Hepatocyte (in vitro differentiated cells): Measurements from ENCODE around the gene CNRIP1.

Experiments used
- CTCF ChIP-seq: fragments of 200-600 bp; sonication (generic); IDR thresholded peaks from 2 replicates; pipeline ENCODE4 v1.5.1; 2016; ENCODE audit warnings: antibody characterized with exemption, mild to moderate bottlenecking; ENCODE audit not compliant: poor library complexity
- EZH2 ChIP-seq: fragments of 200-600 bp; sonication (generic); IDR thresholded peaks from 2 replicates; pipeline ENCODE4 v1.6.1; 2016; ENCODE audit warnings: antibody characterized with exemption, mild to moderate bottlenecking, borderline replicate concordance
- EZH2phosphoT487 ChIP-seq: fragments of 200-600 bp; sonication (generic); IDR thresholded peaks from one replicate; pipeline ENCODE4 v1.6.1; 2018; ENCODE audit warnings: antibody characterized with exemption, mild to moderate bottlenecking, low read depth, moderate library complexity; ENCODE audit not compliant: unreplicated experiment, severe bottlenecking

- TF ChIP-seq CTCF (no peak), EZH2phosphoT487 (no peak), EZH2 (no peak)
Observed at GRCh38 chr2:68369337-68369734, 49.6 kb upstream of the CNRIP1 start.
